Caco-2 (cell line): ENCODE measurements around the gene ABCF2. TPM values are rescaled to one million over a fixed set of nuclear protein-coding genes. Genes with fewer than 3 reads are reported as not detected.

Experiments
- BruUV-seq: library from RNA; stranded (reverse); fragments of 400-500 nt; replicated peaks from 2 replicates; lab custom pipeline; 2021; lab: Mats Ljungman, UMichigan
- CTCF ChIA-PET: fragments of 300-600 bp; sonication (Branson Sonifier 250); formaldehyde crosslinking; loops from one replicate; lab custom pipeline; 2022; ENCODE audit warnings: antibody characterized with exemption; lab: Charles Lee
- POLR2A ChIA-PET: fragments of 300-600 bp; sonication (Branson Sonifier 250); formaldehyde crosslinking; loops from one replicate; lab custom pipeline; 2022; ENCODE audit warnings: antibody characterized with exemption; lab: Charles Lee
- DNase-seq, 2 experiments: peaks; one replicate each; pipeline versions ENCODE4 v3.0.0 to v3.0.0-alpha.2; 2020 to 2022
- H3K27me3 ChIP-seq: replicated peaks from 2 replicates; pipeline ENCODE4 v1.6.0; 2011; ENCODE audit warnings: low read length; ENCODE audit not compliant: control insufficient read depth, insufficient read depth
- H3K36me3 ChIP-seq: 2 replicates; pipeline ENCODE4 v1.5.1; 2011; ENCODE audit warnings: low read length; ENCODE audit not compliant: control insufficient read depth, insufficient read depth
- H3K4me1 ChIP-seq: fragments of 250-450 bp; sonication (Bioruptor Pico); 2 replicates; pipeline ENCODE4 v1.5.1; 2020; ENCODE audit warnings: mild to moderate bottlenecking
- H3K4me3 ChIP-seq: 2 replicates; pipeline ENCODE4 v1.5.1; 2011; ENCODE audit warnings: low read depth, mild to moderate bottlenecking, control low read depth, low read length
- H3K9me3 ChIP-seq: fragments of 250-450 bp; sonication (Bioruptor Pico); 2 replicates; pipeline ENCODE4 v1.5.1; 2020; ENCODE audit warnings: mild to moderate bottlenecking, moderate library complexity
- H3K27ac Mint-ChIP-seq: one replicate; pipeline ENCODE4 v1.8.0; 2022; ENCODE audit warnings: mixed read lengths; ENCODE audit not compliant: unreplicated experiment
- H3K27me3 Mint-ChIP-seq: one replicate; pipeline ENCODE4 v1.8.0; 2022; ENCODE audit warnings: mixed read lengths; ENCODE audit not compliant: insufficient read depth, unreplicated experiment
- H3K36me3 Mint-ChIP-seq: one replicate; pipeline ENCODE4 v1.8.0; 2022; ENCODE audit warnings: mild to moderate bottlenecking, mixed read lengths; ENCODE audit not compliant: insufficient read depth, unreplicated experiment
- H3K4me1 Mint-ChIP-seq: one replicate; pipeline ENCODE4 v1.8.0; 2022; ENCODE audit warnings: low read depth, mixed read lengths; ENCODE audit not compliant: unreplicated experiment
- H3K4me3 Mint-ChIP-seq: one replicate; pipeline ENCODE4 v1.8.0; 2022; ENCODE audit warnings: mild to moderate bottlenecking, moderate library complexity, mixed read lengths; ENCODE audit not compliant: unreplicated experiment
- H3K9me3 Mint-ChIP-seq: one replicate; pipeline ENCODE4 v1.8.0; 2022; ENCODE audit warnings: mixed read lengths; ENCODE audit not compliant: unreplicated experiment
- CTCF ChIP-seq, 2 experiments: fragments of 200-600 bp in 1 of 2; IDR thresholded peaks; 1 replicate in 1 of 2; 2 replicates in 1 of 2; pipeline versions ENCODE4 v1.5.1 to v1.8.0; 2011 to 2022; ENCODE audit warnings: antibody characterized with exemption in 1 of 2, control low read depth in 1 of 2, inconsistent platforms in 1 of 2, low read depth in 1 of 2, low read length in 1 of 2, mild to moderate bottlenecking in 1 of 2, moderate library complexity in 1 of 2; ENCODE audit not compliant: insufficient read depth in 1 of 2, severe bottlenecking in 1 of 2, unreplicated experiment in 1 of 2
- intact Hi-C: fragments of 100-400 bp; cut with micrococcal nuclease; formaldehyde crosslinking; loops from one replicate; pipeline ENCODE4 v1.10.0; 2022; ENCODE audit not compliant: unreplicated experiment
- total RNA-seq: library from RNA; stranded (reverse); gene quantifications from 2 replicates; pipeline ENCODE4 v1.2.3, GENCODE V29; 2022

The ABCF2 gene
- total RNA-seq, 1 experiment from 2014 or later = 57.8 TPM

GRCh38 chr7:151209588-151209987 is 17.4 kb downstream of the ABCF2 start:
- no peak for DNase-seq
- Mint-ChIP-seq H3K4me1 (peaks cover 8% of the 10 kb centered on the region), H3K4me3 (no peak overlapping the region), H3K27ac (no peak overlapping the region), H3K9me3 (no peaks in the 10 kb centered on the region), H3K27me3 (peaks cover 16% of the 10 kb centered on the region), H3K36me3 (peaks cover 27% of the 10 kb centered on the region)
- Histone ChIP-seq H3K4me3 (no peak overlapping the region), H3K4me1 (no peaks in the 10 kb centered on the region), H3K36me3 (no peaks in the 10 kb centered on the region), H3K9me3 (no peaks in the 10 kb centered on the region), H3K27me3 (no peaks in the 10 kb centered on the region; the same call in 1 of the 2 replicates)
- ChIA-PET POLR2A (no interaction called here), CTCF (interaction anchor here (0.6 to 1.3 kb wide), 2 partner anchors 35 to 1423 kb away, joined by 3 read pairs; no protein-coding TSS in a partner anchor)
- intact Hi-C loops = no loop called here
- TF ChIP-seq CTCF (IDR thresholded peaks at IDR 0.05; ENCODE audit: insufficient read depth in 1 of 2, low read depth in 1 of 2, low read length in 1 of 2, severe bottlenecking in 1 of 2, unreplicated experiment in 1 of 2) = no peak
- BruUV-seq = no TSS peak

DNA sequence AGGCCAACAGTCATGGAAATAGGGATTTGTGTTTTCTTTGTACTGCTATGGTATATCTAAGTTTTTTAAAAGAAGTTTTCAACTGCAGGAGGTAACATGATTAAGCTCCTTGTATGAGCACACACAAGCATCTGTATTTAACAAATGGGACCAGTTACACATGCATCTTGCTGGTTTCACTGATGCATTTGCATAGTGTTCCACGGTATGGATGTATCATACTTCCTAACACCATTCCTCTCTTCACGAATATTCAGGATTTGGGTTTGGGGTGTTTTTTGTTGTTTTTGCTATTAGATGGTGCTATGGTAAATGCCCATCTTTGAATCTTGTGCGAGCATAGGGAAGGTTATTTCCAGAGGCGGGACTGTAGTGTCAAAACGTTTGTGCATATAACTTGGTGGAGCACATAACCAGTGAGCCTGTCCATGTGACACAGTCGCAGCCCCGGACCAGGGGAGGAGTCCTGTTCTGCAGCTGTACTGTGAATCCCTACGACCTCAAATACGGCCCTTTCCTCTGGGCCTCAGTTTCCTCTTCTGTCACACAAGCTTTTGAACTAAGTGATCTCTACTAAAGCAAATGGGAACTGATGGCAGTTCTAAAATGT is 18.6 kb downstream of the ABCF2 start:
- no peak overlapping the region for H3K4me3 Mint-ChIP-seq
- no peak overlapping the region for H3K27ac Mint-ChIP-seq
- H3K9me3 ChIP-seq = no peaks in the 10 kb centered on the region
- peaks cover 8% of the 10 kb centered on the region for H3K4me1 Mint-ChIP-seq
- ChIA-PET POLR2A (no interaction called here), CTCF (interaction anchor here (1.3 kb wide), 1 partner anchor 36 kb away, joined by 3 read pairs; no protein-coding TSS in a partner anchor)
- BruUV-seq = no TSS peak
- H3K27me3 Mint-ChIP-seq = peaks cover 17% of the 10 kb centered on the region
- H3K27me3 ChIP-seq = no peaks in the 10 kb centered on the region; the same call in 1 of the 2 replicates
- H3K9me3 Mint-ChIP-seq = no peaks in the 10 kb centered on the region
- peaks cover 26% of the 10 kb centered on the region for H3K36me3 Mint-ChIP-seq
- DNase-seq = no peak
- H3K4me1 ChIP-seq = no peaks in the 10 kb centered on the region
- no peaks in the 10 kb centered on the region for H3K36me3 ChIP-seq
- no peak overlapping the region for H3K4me3 ChIP-seq
- no peak for TF ChIP-seq CTCF (IDR thresholded peaks at IDR 0.05; ENCODE audit: insufficient read depth in 1 of 2, low read depth in 1 of 2, low read length in 1 of 2, severe bottlenecking in 1 of 2, unreplicated experiment in 1 of 2)
- intact Hi-C loops = no loop called here

GRCh38 chr7:151207804-151208203 is 19.2 kb downstream of the ABCF2 start:
- ChIA-PET POLR2A (no interaction called here), CTCF (interaction anchor here (0.7 kb wide), 1 partner anchor 31 kb away, joined by 4 read pairs; no protein-coding TSS in a partner anchor)
- no peaks in the 10 kb centered on the region for H3K9me3 ChIP-seq
- DNase-seq = no peak
- TF ChIP-seq CTCF (IDR thresholded peaks at IDR 0.05; ENCODE audit: insufficient read depth in 1 of 2, low read depth in 1 of 2, low read length in 1 of 2, severe bottlenecking in 1 of 2, unreplicated experiment in 1 of 2) = no peak
- no peak overlapping the region for H3K4me3 Mint-ChIP-seq
- no peaks in the 10 kb centered on the region for H3K36me3 ChIP-seq
- peaks cover 20% of the 10 kb centered on the region for H3K36me3 Mint-ChIP-seq
- peaks cover 17% of the 10 kb centered on the region for H3K27me3 Mint-ChIP-seq
- H3K4me1 Mint-ChIP-seq = peaks cover 8% of the 10 kb centered on the region
- intact Hi-C loops = no loop called here
- H3K4me1 ChIP-seq = no peaks in the 10 kb centered on the region
- BruUV-seq = no TSS peak
- no peak overlapping the region for H3K27ac Mint-ChIP-seq
- no peaks in the 10 kb centered on the region; the same call in 1 of the 2 replicates for H3K27me3 ChIP-seq
- no peak overlapping the region for H3K4me3 ChIP-seq
- no peaks in the 10 kb centered on the region for H3K9me3 Mint-ChIP-seq
